Gastroesophageal sphincter (tissue), 3 donors: ENCODE data around the gene KRTAP17-1.

Source experiments
- CTCF ChIP-seq, 4 experiments: fragments of 200-600 bp in 2 of 4; fragments of 450-650 bp in 2 of 4; sonication (generic) in 1 of 4; IDR thresholded peaks; one replicate each; pipeline ENCODE4 v1.5.1; 2017 to 2019; ENCODE audit warnings: antibody characterized with exemption in 4 of 4, mild to moderate bottlenecking in 2 of 4, moderate library complexity in 2 of 4
- POLR2A ChIP-seq, 2 donors: fragments of 450-650 bp; IDR thresholded peaks; one replicate each; pipeline ENCODE4 v1.6.1; 2017; ENCODE audit warnings: antibody characterized with exemption in 2 of 2, mild to moderate bottlenecking in 2 of 2, moderate library complexity in 1 of 2
- POLR2AphosphoS5 ChIP-seq: sonication (generic); formaldehyde crosslinking; IDR thresholded peaks from one replicate; pipeline ENCODE4 v1.6.1; 2017; ENCODE audit warnings: antibody characterized with exemption

DNA sequence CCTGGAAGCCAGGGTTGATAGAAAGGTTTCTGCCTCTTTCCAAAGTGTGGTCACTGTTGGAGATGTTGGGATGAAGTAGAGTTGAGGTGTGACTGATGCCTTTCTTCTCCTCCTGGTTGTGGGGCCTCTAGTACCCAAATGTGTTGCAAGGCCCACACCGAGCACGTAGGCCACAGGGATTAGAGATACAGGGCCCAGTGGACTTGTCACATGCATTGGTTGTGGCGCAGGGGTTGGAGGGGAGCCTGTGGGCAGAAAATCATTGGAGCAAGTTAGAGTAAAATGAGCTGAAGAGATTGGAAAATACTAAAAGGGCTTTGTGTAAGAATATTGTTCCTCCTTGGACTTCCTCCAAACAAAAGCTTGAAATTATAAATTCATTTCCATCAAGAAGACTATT, 30.5 kb upstream of the KRTAP17-1 start:
- TF ChIP-seq CTCF (IDR thresholded peaks at IDR 0.05) (no peak), POLR2AphosphoS5 (no peak), POLR2A (IDR thresholded peaks at IDR 0.05) (no peak)
